Measurements from ENCODE around the gene SELE.

Gene SELE

GRCh38 chr1:169733924-169734323 is at the start of gene SELE:
TSS of gene SELE (minus strand) at chr1:169734079. CDS start at chr1:169733612, 467 bp downstream.
- DNase-seq: no peak

GRCh38 chr1:169782596-169782995 is 48.7 kb upstream of the SELE start:
- DNase-seq: no peak

- no peak for DNase-seq
Observed at GRCh38 chr1:169779970-169780369, 46.1 kb upstream of the SELE start.

GRCh38 chr1:169779150-169779549 is 45.3 kb upstream of the SELE start:
- no peak for DNase-seq

- DNase-seq: no peak
Observed at GRCh38 chr1:169776440-169776839, 42.6 kb upstream of the SELE start.

GRCh38 chr1:169768161-169768560 is 34.3 kb upstream of the SELE start:
- no peak for DNase-seq

GRCh38 chr1:169765580-169766331 is 31.9 kb upstream of the SELE start:
- no peak for DNase-seq

- no peak for DNase-seq
Observed at GRCh38 chr1:169764919-169765318, 31.0 kb upstream of the SELE start.

- no peak for DNase-seq
Observed at GRCh38 chr1:169762699-169763098, 28.8 kb upstream of the SELE start.

GRCh38 chr1:169759038-169759437 is 25.2 kb upstream of the SELE start:
- DNase-seq: no peak

- no peak for DNase-seq
Observed at GRCh38 chr1:169753549-169753948, 19.7 kb upstream of the SELE start.

GRCh38 chr1:169750041-169750440 is 16.2 kb upstream of the SELE start:
- no peak for DNase-seq

GRCh38 chr1:169746550-169746949 is 12.7 kb upstream of the SELE start:
- no peak for DNase-seq

GRCh38 chr1:169745015-169745861 is 11.4 kb upstream of the SELE start:
- DNase-seq: no peak

GRCh38 chr1:169741666-169742394 is 8.0 kb upstream of the SELE start:
- DNase-seq: no peak

GRCh38 chr1:169739980-169740379 is 6.1 kb upstream of the SELE start:
- no peak for DNase-seq

GRCh38 chr1:169731446-169731845 is 2.4 kb downstream of the SELE start:
- DNase-seq: no peak

GRCh38 chr1:169729991-169730390 is 3.9 kb downstream of the SELE start:
- DNase-seq: no peak

- DNase-seq: no peak
Observed at GRCh38 chr1:169727307-169727706, 6.6 kb downstream of the SELE start.

- DNase-seq: no peak
Observed at GRCh38 chr1:169726851-169727250, 7.0 kb downstream of the SELE start.

- no peak for DNase-seq
Observed at GRCh38 chr1:169725930-169726329, 7.9 kb downstream of the SELE start.

GRCh38 chr1:169724168-169724567 is 9.7 kb downstream of the SELE start:
- no peak for DNase-seq

- no peak for DNase-seq
Observed at GRCh38 chr1:169723763-169724162, 10.1 kb downstream of the SELE start.

GRCh38 chr1:169722779-169723178 is 11.1 kb downstream of the SELE start:
- no peak for DNase-seq

All from stimulated activated CD4-positive, alpha-beta T cell treated with anti-CD3 and anti-CD28 coated beads, Interleukin-1b, Interleukin-23, amount 100 ng/mL, for 48 hours (primary cell).